Endothelial cell of umbilical vein (primary cell): Measurements from ENCODE around the gene SMARCA4.

Experiments used
- EZH2 ChIP-seq: IDR thresholded peaks from 2 replicates; pipeline ENCODE4 v1.6.1; 2012; ENCODE audit warnings: borderline replicate concordance, low read depth, mild to moderate bottlenecking, moderate library complexity, low read length, inconsistent platforms; ENCODE audit not compliant: severe bottlenecking
- GATA2 ChIP-seq: IDR thresholded peaks from 2 replicates; pipeline ENCODE4 v1.7.0; 2011; ENCODE audit warnings: low read depth, mild to moderate bottlenecking, moderate library complexity, mixed read lengths, low read length; ENCODE audit not compliant: insufficient read length, insufficient read depth
- TF ChIP-seq, protein P1 (sequence below), 2 donors: IDR thresholded peaks; 1 replicate in 1 of 2; 2 replicates in 1 of 2; pipeline ENCODE4 v1.5.1; 2011; ENCODE audit warnings: low read length in 2 of 2, mild to moderate bottlenecking in 2 of 2, moderate library complexity in 2 of 2, control low read depth in 1 of 2, inconsistent platforms in 1 of 2, low read depth in 1 of 2; ENCODE audit not compliant: insufficient read depth in 1 of 2; ENCODE audit errors: extremely low read depth in 1 of 2

DNA sequence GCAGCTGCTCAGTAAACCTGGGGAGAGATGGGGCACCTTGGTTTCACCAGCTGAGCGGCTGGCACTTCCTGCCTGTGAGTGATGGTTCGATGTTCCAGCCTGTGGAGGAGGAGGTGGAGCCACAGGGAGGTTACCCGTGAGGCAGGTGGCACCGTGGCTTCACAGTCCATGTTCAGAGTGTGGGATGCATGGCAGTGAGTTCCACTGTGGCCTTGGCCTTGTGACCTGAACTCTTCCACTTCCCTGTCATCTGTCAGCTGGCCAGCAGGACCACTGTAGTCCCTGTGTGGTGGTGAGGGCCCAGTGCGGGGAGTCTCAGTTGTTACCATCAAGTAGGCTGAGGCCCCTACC is 16.9 kb downstream of the SMARCA4 start:
- TF ChIP-seq, protein P1, sequence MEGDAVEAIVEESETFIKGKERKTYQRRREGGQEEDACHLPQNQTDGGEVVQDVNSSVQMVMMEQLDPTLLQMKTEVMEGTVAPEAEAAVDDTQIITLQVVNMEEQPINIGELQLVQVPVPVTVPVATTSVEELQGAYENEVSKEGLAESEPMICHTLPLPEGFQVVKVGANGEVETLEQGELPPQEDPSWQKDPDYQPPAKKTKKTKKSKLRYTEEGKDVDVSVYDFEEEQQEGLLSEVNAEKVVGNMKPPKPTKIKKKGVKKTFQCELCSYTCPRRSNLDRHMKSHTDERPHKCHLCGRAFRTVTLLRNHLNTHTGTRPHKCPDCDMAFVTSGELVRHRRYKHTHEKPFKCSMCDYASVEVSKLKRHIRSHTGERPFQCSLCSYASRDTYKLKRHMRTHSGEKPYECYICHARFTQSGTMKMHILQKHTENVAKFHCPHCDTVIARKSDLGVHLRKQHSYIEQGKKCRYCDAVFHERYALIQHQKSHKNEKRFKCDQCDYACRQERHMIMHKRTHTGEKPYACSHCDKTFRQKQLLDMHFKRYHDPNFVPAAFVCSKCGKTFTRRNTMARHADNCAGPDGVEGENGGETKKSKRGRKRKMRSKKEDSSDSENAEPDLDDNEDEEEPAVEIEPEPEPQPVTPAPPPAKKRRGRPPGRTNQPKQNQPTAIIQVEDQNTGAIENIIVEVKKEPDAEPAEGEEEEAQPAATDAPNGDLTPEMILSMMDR (IDR thresholded peaks at IDR 0.05; ENCODE audit: extremely low read depth in 1 of 2, insufficient read depth in 1 of 2, low read depth in 1 of 2, low read length in 2 of 2): no peak
- TF ChIP-seq EZH2 (no peak), GATA2 (no peak)
